Osteoblast (primary cell): ENCODE data around the gene TNS3. TPM values are rescaled to one million over a fixed set of nuclear protein-coding genes. Genes with fewer than 3 reads are reported as not detected.
A peak's percentile ranks its signal among the peaks of the same experiment; 100 is the strongest.

Source experiments
- DNase-seq: peaks from one replicate; pipeline ENCODE4 v3.0.0; 2011; ENCODE audit warnings: low spot score, mixed read lengths; ENCODE audit not compliant: insufficient read length; ENCODE audit errors: missing footprints
- H2AFZ ChIP-seq: 2 replicates; pipeline ENCODE4 v1.6.0; 2011; ENCODE audit warnings: mild to moderate bottlenecking, low read length
- H3K27ac ChIP-seq: 2 replicates; pipeline ENCODE4 v1.5.1; 2011; ENCODE audit warnings: mild to moderate bottlenecking, low read depth, low read length, moderate library complexity
- H3K27me3 ChIP-seq: 2 replicates; pipeline ENCODE4 v1.6.0; 2012; ENCODE audit warnings: mild to moderate bottlenecking, control low read depth, inconsistent platforms, low read length, moderate library complexity; ENCODE audit not compliant: insufficient read depth
- H3K36me3 ChIP-seq: 2 replicates; pipeline ENCODE4 v1.5.1; 2011; ENCODE audit warnings: mild to moderate bottlenecking, low read length, control low read depth, moderate library complexity; ENCODE audit not compliant: insufficient read depth
- H3K4me1 ChIP-seq: 2 replicates; pipeline ENCODE4 v1.5.1; 2011; ENCODE audit warnings: mild to moderate bottlenecking, low read length, control low read depth, moderate library complexity; ENCODE audit not compliant: insufficient read depth
- H3K4me2 ChIP-seq: 2 replicates; pipeline ENCODE4 v1.6.0; 2011; ENCODE audit warnings: mild to moderate bottlenecking, low read length; ENCODE audit not compliant: insufficient read depth
- H3K4me3 ChIP-seq: fragments of 200-600 bp; sonication (generic); 3 replicates; pipeline ENCODE4 v1.5.1; 2012; ENCODE audit warnings: mild to moderate bottlenecking, low read length, inconsistent platforms; ENCODE audit not compliant: insufficient read depth
- H3K79me2 ChIP-seq: 2 replicates; pipeline ENCODE4 v1.6.0; 2012; ENCODE audit warnings: mild to moderate bottlenecking, low read length, control low read depth, inconsistent platforms; ENCODE audit not compliant: insufficient read depth
- H3K9me3 ChIP-seq: 2 replicates; pipeline ENCODE4 v1.5.1; 2011; ENCODE audit warnings: low read depth, low read length, control low read depth
- H4K20me1 ChIP-seq: 2 replicates; pipeline ENCODE4 v1.6.0; 2012; ENCODE audit warnings: mild to moderate bottlenecking, low read length, control low read depth; ENCODE audit not compliant: insufficient read depth
- total RNA-seq: library from RNA; depleted of rRNA; stranded (reverse); fragments of >200 nt; gene quantifications from 2 replicates; pipeline ENCODE4 v1.2.3, GENCODE V29; 2012
- TF ChIP-seq, protein P1 (sequence below): IDR thresholded peaks from 2 replicates; pipeline ENCODE4 v1.5.1; 2011; ENCODE audit warnings: mild to moderate bottlenecking, low read depth, low read length, moderate library complexity; ENCODE audit errors: extremely low read depth

Gene TNS3
- total RNA-seq, 1 donor, result 67.3 TPM

DNA sequence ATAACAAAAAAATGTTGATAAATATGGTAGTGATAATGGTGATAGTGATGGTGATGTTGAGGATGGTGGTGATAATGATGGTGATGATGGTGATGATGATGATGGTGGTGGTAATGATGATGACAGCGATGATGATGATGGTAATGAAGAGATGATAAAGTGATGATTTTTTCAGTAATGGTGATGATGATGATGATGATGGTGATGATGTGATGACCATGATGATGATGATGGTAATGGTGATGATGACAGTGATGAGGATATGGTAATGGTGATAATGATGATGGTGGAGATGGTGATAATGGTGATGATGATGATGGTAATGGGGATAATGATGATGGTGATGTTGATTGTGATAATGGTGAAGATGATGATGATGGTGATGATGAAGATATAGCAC is 321.6 kb downstream of the TNS3 start:
- H3K27me3 ChIP-seq, result no peaks in the 10 kb centered on the region
- no peaks in the 10 kb centered on the region for H3K36me3 ChIP-seq
- no peaks in the 10 kb centered on the region for H4K20me1 ChIP-seq
- TF ChIP-seq, protein P1, sequence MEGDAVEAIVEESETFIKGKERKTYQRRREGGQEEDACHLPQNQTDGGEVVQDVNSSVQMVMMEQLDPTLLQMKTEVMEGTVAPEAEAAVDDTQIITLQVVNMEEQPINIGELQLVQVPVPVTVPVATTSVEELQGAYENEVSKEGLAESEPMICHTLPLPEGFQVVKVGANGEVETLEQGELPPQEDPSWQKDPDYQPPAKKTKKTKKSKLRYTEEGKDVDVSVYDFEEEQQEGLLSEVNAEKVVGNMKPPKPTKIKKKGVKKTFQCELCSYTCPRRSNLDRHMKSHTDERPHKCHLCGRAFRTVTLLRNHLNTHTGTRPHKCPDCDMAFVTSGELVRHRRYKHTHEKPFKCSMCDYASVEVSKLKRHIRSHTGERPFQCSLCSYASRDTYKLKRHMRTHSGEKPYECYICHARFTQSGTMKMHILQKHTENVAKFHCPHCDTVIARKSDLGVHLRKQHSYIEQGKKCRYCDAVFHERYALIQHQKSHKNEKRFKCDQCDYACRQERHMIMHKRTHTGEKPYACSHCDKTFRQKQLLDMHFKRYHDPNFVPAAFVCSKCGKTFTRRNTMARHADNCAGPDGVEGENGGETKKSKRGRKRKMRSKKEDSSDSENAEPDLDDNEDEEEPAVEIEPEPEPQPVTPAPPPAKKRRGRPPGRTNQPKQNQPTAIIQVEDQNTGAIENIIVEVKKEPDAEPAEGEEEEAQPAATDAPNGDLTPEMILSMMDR, result no peak
- no peak overlapping the region for H3K4me2 ChIP-seq
- H3K9me3 ChIP-seq, result no peaks in the 10 kb centered on the region
- H3K4me3 ChIP-seq, result no peak overlapping the region
- H3K27ac ChIP-seq, result no peak overlapping the region
- DNase-seq, result no peak
- no peak overlapping the region for H2AFZ ChIP-seq
- peaks cover 13% of the 10 kb centered on the region for H3K4me1 ChIP-seq
- no peaks in the 10 kb centered on the region for H3K79me2 ChIP-seq

DNA sequence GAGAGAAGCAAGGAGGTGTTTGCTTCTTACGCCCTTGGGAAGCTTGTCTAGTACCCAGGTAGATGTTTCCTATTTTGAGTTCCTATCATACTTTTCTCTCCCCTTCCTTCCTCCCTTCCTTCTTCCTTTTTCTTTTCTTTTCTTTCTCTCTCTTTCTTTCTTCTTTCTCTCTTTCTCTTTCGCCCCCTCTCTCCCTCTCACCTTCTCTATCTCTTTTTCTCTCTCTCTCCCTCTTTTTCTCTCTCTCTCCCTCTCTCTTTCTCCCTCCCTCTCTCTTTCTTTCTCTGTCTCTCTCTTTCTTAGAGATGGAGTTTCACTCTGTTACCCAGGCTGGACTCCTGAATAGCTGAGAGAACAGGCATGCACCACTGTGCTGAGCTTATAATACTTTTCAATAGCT is 322.2 kb downstream of the TNS3 start:
- Histone ChIP-seq H3K4me1 (peaks cover 18% of the 10 kb centered on the region), H3K4me3 (no peak overlapping the region), H3K36me3 (no peaks in the 10 kb centered on the region), H4K20me1 (no peaks in the 10 kb centered on the region), H3K79me2 (no peaks in the 10 kb centered on the region), H3K27me3 (no peaks in the 10 kb centered on the region), H3K27ac (no peak overlapping the region), H3K4me2 (no peak overlapping the region), H2AFZ (no peak overlapping the region), H3K9me3 (no peaks in the 10 kb centered on the region)
- TF ChIP-seq, protein P1, result no peak
- DNase-seq, result no peak

DNA sequence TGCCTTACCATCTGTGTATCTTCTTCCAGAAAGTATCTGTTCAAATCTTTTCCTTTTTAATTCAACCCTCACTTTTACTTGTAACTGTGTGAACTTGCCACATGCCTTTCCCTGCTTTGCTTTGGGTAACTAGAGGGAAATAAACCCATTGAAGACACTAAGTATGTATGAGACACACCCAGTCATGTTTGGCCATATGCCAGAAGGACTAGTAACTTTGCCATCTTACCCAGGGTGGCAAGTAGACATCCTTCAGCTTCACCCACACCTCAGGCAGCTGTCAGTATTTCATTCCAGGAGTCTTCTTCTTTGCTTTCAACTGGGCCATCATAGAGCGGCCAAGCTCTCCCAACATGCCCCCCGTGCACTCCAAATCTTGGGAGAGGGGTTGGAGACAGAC is 323.1 kb downstream of the TNS3 start:
- no peak overlapping the region for H3K27ac ChIP-seq
- H3K79me2 ChIP-seq, result no peaks in the 10 kb centered on the region
- no peaks in the 10 kb centered on the region for H3K36me3 ChIP-seq
- H3K27me3 ChIP-seq, result no peaks in the 10 kb centered on the region
- no peak for DNase-seq
- no peak overlapping the region for H3K4me2 ChIP-seq
- no peak overlapping the region for H2AFZ ChIP-seq
- no peaks in the 10 kb centered on the region for H4K20me1 ChIP-seq
- peaks cover 25% of the 10 kb centered on the region for H3K4me1 ChIP-seq
- TF ChIP-seq, protein P1, result no peak
- no peak overlapping the region for H3K4me3 ChIP-seq
- H3K9me3 ChIP-seq, result no peaks in the 10 kb centered on the region

DNA sequence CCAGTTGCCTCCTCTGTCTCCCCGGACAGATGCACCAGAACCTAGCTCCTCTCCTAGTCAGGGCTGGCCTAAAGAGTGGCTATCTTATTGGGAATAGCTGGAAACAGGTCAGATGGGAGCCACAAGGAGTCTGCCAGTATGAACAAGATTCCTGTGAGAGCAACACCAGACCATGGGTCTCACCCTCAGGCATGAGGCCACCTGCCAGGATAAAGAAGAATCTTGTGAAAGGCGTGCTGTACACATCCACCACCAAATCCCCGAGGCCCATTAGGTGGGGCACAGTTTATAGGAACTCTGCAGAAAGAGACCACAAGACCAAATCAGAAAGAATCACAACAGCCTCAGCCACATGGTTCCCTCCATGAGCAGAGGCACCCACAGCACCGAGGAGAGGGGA is 325.9 kb downstream of the TNS3 start:
- H3K9me3 ChIP-seq, result no peaks in the 10 kb centered on the region
- H3K79me2 ChIP-seq, result no peaks in the 10 kb centered on the region
- H3K4me2 ChIP-seq, result no peak overlapping the region
- no peaks in the 10 kb centered on the region for H4K20me1 ChIP-seq
- H3K4me1 ChIP-seq, result peaks cover 26% of the 10 kb centered on the region
- no peaks in the 10 kb centered on the region for H3K36me3 ChIP-seq
- peak; percentile 79 for DNase-seq
- H3K27ac ChIP-seq, result peak overlapping the region; percentile 36
- H3K27me3 ChIP-seq, result no peaks in the 10 kb centered on the region
- no peak overlapping the region for H2AFZ ChIP-seq
- no peak overlapping the region for H3K4me3 ChIP-seq
- TF ChIP-seq, protein P1, result no peak
